ENCODE measurements around the gene DIO3.

DIO3 gene

GRCh38 chr14:101525640-101526527, 35.4 kb upstream of the DIO3 start:
- no peaks in the 10 kb centered on the region for H3K36me3 ChIP-seq (ENCODE audit: insufficient read depth, low read length)
- H3K9ac ChIP-seq (ENCODE audit: low read length): no peak overlapping the region
- H3K27ac ChIP-seq (ENCODE audit: low read depth, low read length, poor library complexity, severe bottlenecking): no peak overlapping the region
- H3K9me3 ChIP-seq (ENCODE audit: low read length): no peaks in the 10 kb centered on the region
- no peak overlapping the region for H3K4me2 ChIP-seq (ENCODE audit: low read length)
- no peaks in the 10 kb centered on the region for H4K20me1 ChIP-seq (ENCODE audit: insufficient read depth, low read length)
- no peak overlapping the region for H2AFZ ChIP-seq (ENCODE audit: low read length)
- no peaks in the 10 kb centered on the region for H3F3A ChIP-seq (ENCODE audit: insufficient read depth, low read length)
- no peaks in the 10 kb centered on the region for H3K79me2 ChIP-seq (ENCODE audit: insufficient read depth, low read length)
- H3K27me3 ChIP-seq (ENCODE audit: insufficient read depth, low read length): no peaks in the 10 kb centered on the region; the same call in 1 of the 2 replicates
- H3K4me3 ChIP-seq (ENCODE audit: low read depth, low read length, poor library complexity, severe bottlenecking): no peak overlapping the region
- no peaks in the 10 kb centered on the region for H3K9me2 ChIP-seq (ENCODE audit: low read depth, low read length)
- no peak for TF ChIP-seq EZH2 (IDR thresholded peaks at IDR 0.05; ENCODE audit: borderline replicate concordance, low read length)
- TF ChIP-seq CTCF (IDR thresholded peaks at IDR 0.05; ENCODE audit: low read length): no peak
- H3K4me1 ChIP-seq (ENCODE audit: insufficient read depth, low read length, severe bottlenecking): no peaks in the 10 kb centered on the region

GRCh38 chr14:101527987-101528386, 33.3 kb upstream of the DIO3 start:
- no peaks in the 10 kb centered on the region for H3K4me1 ChIP-seq (ENCODE audit: insufficient read depth, low read length, severe bottlenecking)
- no peak overlapping the region for H3K4me3 ChIP-seq (ENCODE audit: low read depth, low read length, poor library complexity, severe bottlenecking)
- no peaks in the 10 kb centered on the region for H3K79me2 ChIP-seq (ENCODE audit: insufficient read depth, low read length)
- H3K27me3 ChIP-seq (ENCODE audit: insufficient read depth, low read length): peaks cover 4% of the 10 kb centered on the region; the same call in 1 of the 2 replicates
- no peak overlapping the region for H2AFZ ChIP-seq (ENCODE audit: low read length)
- TF ChIP-seq CTCF (IDR thresholded peaks at IDR 0.05; ENCODE audit: low read length): no peak
- no peak for TF ChIP-seq EZH2 (IDR thresholded peaks at IDR 0.05; ENCODE audit: borderline replicate concordance, low read length)
- H3K9me2 ChIP-seq (ENCODE audit: low read depth, low read length): no peaks in the 10 kb centered on the region
- no peaks in the 10 kb centered on the region for H3F3A ChIP-seq (ENCODE audit: insufficient read depth, low read length)
- no peaks in the 10 kb centered on the region for H3K9me3 ChIP-seq (ENCODE audit: low read length)
- no peaks in the 10 kb centered on the region for H3K36me3 ChIP-seq (ENCODE audit: insufficient read depth, low read length)
- no peaks in the 10 kb centered on the region for H4K20me1 ChIP-seq (ENCODE audit: insufficient read depth, low read length)
- no peak overlapping the region for H3K9ac ChIP-seq (ENCODE audit: low read length)
- H3K4me2 ChIP-seq (ENCODE audit: low read length): no peak overlapping the region
- H3K27ac ChIP-seq (ENCODE audit: low read depth, low read length, poor library complexity, severe bottlenecking): no peak overlapping the region

- no peak for TF ChIP-seq EZH2 (IDR thresholded peaks at IDR 0.05; ENCODE audit: borderline replicate concordance, low read length)
- TF ChIP-seq CTCF (IDR thresholded peaks at IDR 0.05; ENCODE audit: low read length): no peak
- no peak overlapping the region for H3K4me2 ChIP-seq (ENCODE audit: low read length)
- no peaks in the 10 kb centered on the region for H3K9me3 ChIP-seq (ENCODE audit: low read length)
- no peaks in the 10 kb centered on the region for H3K36me3 ChIP-seq (ENCODE audit: insufficient read depth, low read length)
- no peaks in the 10 kb centered on the region for H3F3A ChIP-seq (ENCODE audit: insufficient read depth, low read length)
- no peaks in the 10 kb centered on the region for H3K79me2 ChIP-seq (ENCODE audit: insufficient read depth, low read length)
- H3K9ac ChIP-seq (ENCODE audit: low read length): no peak overlapping the region
- H2AFZ ChIP-seq (ENCODE audit: low read length): no peak overlapping the region
- H4K20me1 ChIP-seq (ENCODE audit: insufficient read depth, low read length): no peaks in the 10 kb centered on the region
- H3K4me1 ChIP-seq (ENCODE audit: insufficient read depth, low read length, severe bottlenecking): no peaks in the 10 kb centered on the region
- no peaks in the 10 kb centered on the region for H3K9me2 ChIP-seq (ENCODE audit: low read depth, low read length)
- H3K27me3 ChIP-seq (ENCODE audit: insufficient read depth, low read length): peaks cover 9% of the 10 kb centered on the region; the same call in 1 of the 2 replicates
- H3K4me3 ChIP-seq (ENCODE audit: low read depth, low read length, poor library complexity, severe bottlenecking): no peak overlapping the region
- H3K27ac ChIP-seq (ENCODE audit: low read depth, low read length, poor library complexity, severe bottlenecking): no peak overlapping the region
Observed at GRCh38 chr14:101529079-101529478, 32.2 kb upstream of the DIO3 start.
